DMS 273 treated with DMSO at 0.1 percent for 48 hours (cell line): ENCODE results near the gene PCIF1.
A peak's percentile ranks its signal among the peaks of the same experiment; 100 is the strongest.

Experiments
- DNase-seq: peaks from one replicate; lab custom pipeline; 2025; lab: John Stamatoyannopoulos, UW

Gene PCIF1

GRCh38 chr20:45904583-45905504 lies 29.6 kb upstream of the PCIF1 start:
- no peak for DNase-seq

DNA sequence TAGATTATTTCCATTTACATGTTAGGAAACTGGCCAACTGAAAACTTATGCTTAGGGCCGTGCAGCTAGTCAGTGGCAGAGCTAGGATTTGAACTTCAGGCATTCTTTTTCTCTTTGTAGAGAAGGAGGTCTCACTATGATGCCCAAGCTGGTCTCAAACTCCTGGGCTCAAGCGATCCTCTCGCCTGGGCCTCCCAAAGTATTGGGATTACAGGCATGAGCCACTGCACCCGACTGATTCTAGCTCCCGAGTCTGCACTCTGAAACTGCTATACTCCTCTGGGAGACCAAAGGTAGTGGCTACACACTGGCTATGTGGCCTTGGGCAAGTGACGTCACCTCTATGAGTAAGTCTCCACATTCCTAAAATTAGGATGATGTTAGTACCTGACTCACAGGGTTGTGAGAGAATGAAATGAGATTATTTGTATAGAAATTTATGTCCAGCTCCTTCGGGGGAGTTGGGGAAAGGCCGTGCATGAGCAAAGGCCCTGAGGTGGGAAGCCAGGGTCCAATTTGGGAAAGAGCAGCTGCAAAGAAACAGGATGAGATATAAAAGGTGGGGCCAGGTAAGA lies 28.9 kb upstream of the PCIF1 start:
- no peak for DNase-seq

- no peak for DNase-seq
Measured at GRCh38 chr20:45907219-45907948, 27.1 kb upstream of the PCIF1 start.

- no peak for DNase-seq
Measured at GRCh38 chr20:45908084-45908483, 26.4 kb upstream of the PCIF1 start.

GRCh38 chr20:45909336-45909808 lies 25.1 kb upstream of the PCIF1 start:
- no peak for DNase-seq

DNA sequence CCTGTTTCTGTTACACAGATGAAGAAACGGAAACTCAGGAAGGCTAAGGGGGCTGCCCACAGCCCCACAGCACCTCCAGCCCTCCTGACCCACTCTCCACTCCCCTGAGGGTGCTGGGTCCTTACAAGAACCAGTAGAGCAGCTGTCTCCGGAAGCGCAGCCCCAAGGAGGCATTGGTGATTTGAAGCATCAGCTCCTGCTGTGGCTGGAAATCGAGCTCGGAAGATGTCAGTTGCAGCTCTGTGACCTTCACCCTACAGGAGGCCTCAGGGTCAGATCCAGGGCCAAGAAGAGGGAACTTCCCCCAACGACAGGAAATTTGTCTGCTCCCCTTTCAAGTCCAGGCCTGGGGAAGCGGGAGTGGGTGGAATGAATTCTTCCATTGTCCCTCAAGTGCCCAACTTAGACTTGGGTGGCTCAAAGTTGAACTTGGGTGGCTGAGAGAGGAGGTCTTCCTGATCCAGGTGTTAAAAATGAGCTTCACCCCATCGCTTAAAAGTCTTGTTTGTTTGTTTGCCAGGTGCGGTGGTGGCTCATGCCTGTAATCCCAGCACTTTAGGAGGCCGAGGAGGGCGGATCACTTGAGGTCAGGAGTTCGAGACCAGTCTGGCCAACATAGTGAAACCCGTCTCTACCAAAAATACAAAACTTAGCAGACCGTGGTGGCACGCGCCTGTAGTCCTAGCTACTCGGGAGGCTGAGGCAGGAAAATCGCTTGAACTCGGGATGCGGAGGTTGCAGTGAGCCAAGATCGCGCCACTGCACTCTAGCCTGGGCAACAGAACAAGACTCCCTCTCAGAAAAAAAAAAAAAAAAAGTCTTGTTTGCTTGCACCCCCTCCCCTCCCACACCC lies 24.4 kb upstream of the PCIF1 start:
- no peak for DNase-seq

GRCh38 chr20:45910670-45911485 lies 23.6 kb upstream of the PCIF1 start:
- peak; percentile 53 for DNase-seq

DNA sequence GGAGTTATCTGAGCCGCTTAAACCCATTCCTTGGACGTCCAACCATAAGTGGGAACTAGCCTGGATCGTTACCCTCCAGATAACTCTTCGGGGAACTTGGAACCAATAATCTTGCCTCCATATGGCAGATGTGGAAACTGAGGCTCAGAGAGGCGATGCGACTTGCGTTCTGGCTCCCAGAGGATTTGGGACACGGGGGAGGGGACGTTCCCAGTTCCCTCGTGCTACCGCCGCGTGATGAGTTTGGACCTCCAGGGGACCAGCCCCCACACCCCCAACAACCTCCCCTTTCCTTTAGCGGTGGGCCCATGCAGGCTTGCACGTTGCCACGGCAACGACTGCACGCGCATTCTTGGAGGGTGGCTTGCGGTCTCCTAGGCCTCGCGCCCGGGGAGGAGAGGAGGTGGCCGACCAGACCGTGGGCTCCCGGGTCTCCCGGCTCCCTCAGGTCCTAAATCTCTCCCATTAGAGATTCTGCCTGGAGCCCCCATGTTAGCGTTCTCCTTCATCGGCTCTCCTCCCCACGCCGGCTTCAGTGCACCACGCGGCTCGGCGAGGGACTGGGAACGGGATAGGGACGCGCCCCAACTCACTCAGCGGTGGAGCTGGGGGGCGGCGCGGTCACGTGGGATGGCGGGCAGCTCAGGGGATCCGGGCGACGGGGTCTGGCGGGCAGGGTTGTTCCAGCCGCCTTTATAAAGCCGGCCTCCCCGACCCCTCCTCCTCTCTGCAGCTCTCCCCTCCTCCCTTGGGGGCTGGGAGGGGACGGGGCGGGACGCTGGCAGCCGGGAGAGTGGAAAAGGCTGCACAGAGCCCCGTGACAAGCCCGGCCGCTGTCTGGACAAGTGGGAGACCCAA lies 22.8 kb upstream of the PCIF1 start, which contains the start of gene PLTP:
Gene PLTP (minus strand): TSS at position 670 of the 858 bp plus-strand sequence. CDS start 703 bp downstream, outside the sequence.
- DNase-seq = no peak

DNA sequence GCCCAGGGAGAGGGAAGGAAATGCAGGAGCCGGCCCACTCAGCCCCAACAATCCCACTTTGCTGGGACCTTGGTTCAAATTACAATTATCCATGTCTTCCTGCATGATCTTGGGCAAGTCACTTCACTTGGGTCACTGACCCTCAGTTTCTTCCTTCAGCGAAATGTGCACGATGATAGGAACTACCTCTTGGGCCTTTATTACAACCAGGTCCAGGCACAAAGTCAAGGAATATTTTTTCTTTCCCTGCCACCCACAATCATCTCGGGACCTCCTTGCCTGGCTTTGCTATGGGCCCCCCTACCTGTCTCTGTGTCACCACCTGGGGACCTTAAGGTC lies 22.2 kb upstream of the PCIF1 start:
- no peak for DNase-seq

- DNase-seq = no peak
Measured at GRCh38 chr20:45913116-45913515, 21.4 kb upstream of the PCIF1 start.

DNA sequence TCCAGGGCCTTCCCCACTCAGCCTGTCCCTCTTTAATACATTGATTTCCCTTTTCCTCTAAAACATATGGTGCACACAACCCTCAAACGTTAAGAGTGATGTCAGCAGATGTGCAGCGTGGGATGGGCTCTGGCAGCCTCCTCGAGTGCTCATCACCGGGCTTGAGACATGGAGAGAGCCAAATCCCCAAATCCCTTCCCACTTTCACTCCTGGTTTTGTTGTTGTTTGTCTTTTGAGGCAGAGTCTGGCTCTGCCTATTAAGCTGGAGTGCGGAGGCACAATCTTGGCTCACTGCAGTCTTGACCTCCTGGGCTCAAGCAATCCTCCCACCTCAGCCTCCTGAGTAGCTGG lies 16.7 kb upstream of the PCIF1 start:
- DNase-seq = no peak

DNA sequence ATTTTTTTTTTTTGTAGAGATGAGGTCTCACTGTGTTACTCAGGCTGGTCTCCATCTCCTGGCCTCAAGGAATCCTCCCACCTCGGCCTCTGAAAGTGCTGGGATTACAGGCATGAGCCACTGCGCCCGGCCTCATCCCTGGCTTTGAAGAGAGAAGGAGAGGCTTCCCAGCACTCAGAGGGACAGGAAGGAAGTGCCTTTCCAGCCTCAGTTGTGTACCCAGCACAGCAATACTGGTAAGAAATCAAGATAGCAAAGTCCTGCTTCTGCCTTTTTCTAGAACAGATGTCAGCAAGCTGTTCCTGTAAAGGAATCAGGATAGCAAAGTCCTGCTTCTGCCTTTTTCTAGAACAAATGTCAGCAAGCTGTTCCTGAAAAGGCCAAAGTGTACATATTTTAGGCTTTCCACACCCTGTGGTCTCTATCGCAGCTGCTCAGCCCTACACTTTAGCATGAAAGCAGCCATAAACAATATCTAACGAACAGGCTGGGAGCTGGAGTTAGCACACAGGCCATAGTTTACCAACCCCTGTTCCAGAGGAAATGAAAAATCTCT lies 16.2 kb upstream of the PCIF1 start:
- DNase-seq = no peak

- DNase-seq = no peak
Measured at GRCh38 chr20:45918779-45919537, 15.5 kb upstream of the PCIF1 start.

DNA sequence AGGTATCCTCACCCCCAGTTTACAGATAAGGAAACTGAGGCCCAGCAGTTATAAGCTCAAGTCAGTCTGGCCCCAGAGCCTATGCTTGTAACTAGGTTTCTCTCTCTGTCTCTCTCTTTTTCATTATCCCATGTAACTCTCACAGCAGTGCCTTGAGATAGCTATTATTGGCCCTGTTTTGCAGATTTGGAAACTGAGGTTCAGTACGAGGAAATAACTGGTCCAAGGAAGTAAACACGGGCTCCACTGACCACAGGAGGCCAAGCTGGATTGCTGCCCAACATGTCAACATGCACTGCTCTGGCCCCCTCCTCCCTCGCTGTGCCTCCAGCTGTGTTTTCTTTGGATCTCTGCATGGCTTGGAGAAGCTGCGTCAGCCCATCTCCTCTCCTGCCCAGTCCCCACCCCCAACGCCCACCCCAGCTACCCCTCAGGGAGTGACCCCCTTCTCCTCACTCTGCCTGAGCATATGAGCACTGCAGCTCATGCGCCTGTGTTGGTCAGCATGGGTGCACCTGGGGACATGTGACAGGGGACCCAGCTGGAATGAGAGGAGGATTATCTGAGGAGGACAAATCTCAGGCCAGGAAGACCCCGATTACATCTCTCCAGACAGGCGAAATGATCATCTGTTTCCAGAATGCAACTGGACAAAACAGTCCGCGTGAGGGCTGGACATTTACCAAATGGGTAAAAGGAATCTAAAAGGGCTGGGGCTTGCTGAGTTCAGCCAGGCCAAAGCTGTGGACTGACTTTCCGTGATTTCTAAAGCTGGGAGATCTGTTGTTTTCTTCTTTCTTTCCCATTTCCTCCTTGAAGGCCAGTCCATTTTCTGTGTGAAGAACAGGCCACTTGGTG lies 14.7 kb upstream of the PCIF1 start:
- DNase-seq = no peak

GRCh38 chr20:45920462-45921336 lies 13.8 kb upstream of the PCIF1 start:
- DNase-seq = no peak

DNA sequence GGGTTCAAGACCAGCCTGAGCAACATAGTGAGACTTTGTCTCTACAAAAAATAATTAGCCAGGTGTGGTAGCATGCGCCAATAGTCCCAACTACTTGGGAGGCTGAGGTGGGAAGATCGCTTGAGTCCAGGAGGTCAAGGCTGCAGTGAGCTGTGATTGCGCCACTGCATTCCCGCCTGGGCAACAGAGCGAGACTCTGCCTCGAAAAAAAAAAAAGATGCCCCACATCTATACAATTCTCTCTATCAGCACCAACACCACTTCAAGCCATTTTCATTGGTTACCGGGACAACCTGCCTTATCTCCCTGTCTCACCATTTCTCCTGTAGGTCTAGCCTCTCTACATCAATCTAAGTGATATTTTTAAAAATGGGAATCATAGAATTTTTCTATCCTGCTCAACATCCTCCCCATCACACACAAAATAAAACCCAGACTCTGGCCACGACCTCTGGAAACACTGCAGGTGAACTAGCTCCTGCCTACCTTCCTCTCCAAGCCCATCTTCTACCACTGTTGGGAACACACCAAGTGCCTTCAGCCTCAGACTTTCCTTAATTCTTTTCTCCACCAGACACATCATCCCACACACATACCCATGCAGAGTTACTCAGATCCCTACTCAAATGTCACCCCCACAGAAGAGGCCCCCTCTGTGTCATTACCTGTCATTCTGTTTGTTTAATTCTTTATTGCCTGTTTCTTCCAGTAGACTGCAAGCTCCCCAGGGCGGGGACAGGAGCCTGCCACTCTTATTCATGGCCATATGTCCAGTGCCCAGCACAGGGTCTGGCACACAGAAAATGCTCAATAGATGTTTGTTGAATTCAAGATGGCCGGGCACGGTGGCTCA lies 12.9 kb upstream of the PCIF1 start:
- no peak for DNase-seq
